ENCODE data around the gene NUDT15.

- TF ChIP-seq CTCF (IDR thresholded peaks at IDR 0.05), result no peak
- no peak for TF ChIP-seq ZFX (IDR thresholded peaks at IDR 0.05; ENCODE audit: borderline replicate concordance)
These were observed 13.0 kb downstream of the NUDT15 start for GRCh38 chr13:48050550-48050949.
